HUES6 (cell line): ENCODE data around the gene CSAG3.
"Not testable (repeated sequence)": the region's sequence is repeated elsewhere in the genome, so short reads cannot be mapped to it uniquely, and the experiment has no call there.

Experiments used
- H3K27ac ChIP-seq: 2 replicates; pipeline ENCODE4 v1.7.0; 2013; ENCODE audit warnings: low read depth, mild to moderate bottlenecking, low read length, inconsistent platforms
- H3K27me3 ChIP-seq: 2 replicates; pipeline ENCODE4 v1.6.1; 2013; ENCODE audit warnings: low read length; ENCODE audit not compliant: control insufficient read depth, insufficient read depth
- H3K36me3 ChIP-seq: 2 replicates; pipeline ENCODE4 v1.6.1; 2013; ENCODE audit warnings: low read length; ENCODE audit not compliant: control insufficient read depth, insufficient read depth
- H3K4me1 ChIP-seq: 2 replicates; pipeline ENCODE4 v1.6.1; 2013; ENCODE audit warnings: low read length; ENCODE audit not compliant: control insufficient read depth, insufficient read depth
- H3K4me3 ChIP-seq: 2 replicates; pipeline ENCODE4 v1.5.1; 2013; ENCODE audit warnings: low read depth, low read length
- H3K9ac ChIP-seq: one replicate; pipeline ENCODE4 v1.6.1; 2013; ENCODE audit warnings: mild to moderate bottlenecking, low read length
- H3K9me3 ChIP-seq: 2 replicates; pipeline ENCODE4 v1.6.1; 2013; ENCODE audit warnings: low read depth, low read length; ENCODE audit not compliant: control insufficient read depth, insufficient read depth

Gene CSAG3

GRCh38 chrX:152753686-152754650 is 5.0 kb upstream of the CSAG3 start, which contains the start of gene MAGEA2:
Gene MAGEA2, minus strand, starts transcription at chrX:152753842. Its CDS starts 2,479 bp downstream, at chrX:152751363.
- not testable (repeated sequence) for H3K36me3 ChIP-seq, H3K27ac ChIP-seq, H3K4me1 ChIP-seq, H3K27me3 ChIP-seq, H3K4me3 ChIP-seq, H3K9me3 ChIP-seq, H3K9ac ChIP-seq

GRCh38 chrX:152754871-152755270 is 4.1 kb upstream of the CSAG3 start:
- not testable (repeated sequence) for H3K9me3 ChIP-seq, H3K36me3 ChIP-seq, H3K27ac ChIP-seq, H3K27me3 ChIP-seq, H3K4me3 ChIP-seq, H3K4me1 ChIP-seq, H3K9ac ChIP-seq

- H3K9me3 ChIP-seq, H3K27me3 ChIP-seq, H3K4me3 ChIP-seq, H3K27ac ChIP-seq, H3K4me1 ChIP-seq, H3K36me3 ChIP-seq, H3K9ac ChIP-seq: not testable (repeated sequence)
These were observed 526 bp downstream of the CSAG3 start for GRCh38 chrX:152759544-152759943.

GRCh38 chrX:152761582-152761981 is 2.6 kb downstream of the CSAG3 start:
- H3K27me3 ChIP-seq, H3K27ac ChIP-seq, H3K4me3 ChIP-seq, H3K36me3 ChIP-seq, H3K4me1 ChIP-seq, H3K9ac ChIP-seq, H3K9me3 ChIP-seq: not testable (repeated sequence)

GRCh38 chrX:152766562-152766961 is 7.5 kb downstream of the CSAG3 start:
- not testable (repeated sequence) for H3K4me1 ChIP-seq, H3K9ac ChIP-seq, H3K27me3 ChIP-seq

GRCh38 chrX:152769549-152770289 is 10.7 kb downstream of the CSAG3 start, which contains the start of gene MAGEA6:
Gene MAGEA6, minus strand, starts transcription at chrX:152769689. Its CDS starts 2,039 bp downstream, at chrX:152767650.
- H3K9me3 ChIP-seq, H3K9ac ChIP-seq: not testable (repeated sequence)

More at GRCh38 chrX:152766562-152766961, 7.5 kb downstream of the CSAG3 start:
- H3K4me3 ChIP-seq, H3K9me3 ChIP-seq, H3K36me3 ChIP-seq, H3K27ac ChIP-seq: not testable (repeated sequence)

GRCh38 chrX:152787062-152787461 is 28.0 kb downstream of the CSAG3 start:
- not testable (repeated sequence) for H3K4me1 ChIP-seq, H3K9ac ChIP-seq, H3K4me3 ChIP-seq, H3K27ac ChIP-seq, H3K36me3 ChIP-seq, H3K9me3 ChIP-seq, H3K27me3 ChIP-seq

More at GRCh38 chrX:152769549-152770289, 10.7 kb downstream of the CSAG3 start, which contains the start of gene MAGEA6:
- H3K4me3 ChIP-seq, H3K27me3 ChIP-seq, H3K4me1 ChIP-seq, H3K36me3 ChIP-seq, H3K27ac ChIP-seq: not testable (repeated sequence)

- no peaks in the 10 kb centered on the region for H3K36me3 ChIP-seq
- peaks cover 6% of the 10 kb centered on the region; the same call in 1 of the 2 replicates for H3K9me3 ChIP-seq
- no peak overlapping the region for H3K4me3 ChIP-seq
- H3K9ac ChIP-seq: no peak overlapping the region
- no peaks in the 10 kb centered on the region for H3K27me3 ChIP-seq
- H3K27ac ChIP-seq: no peak overlapping the region
- no peaks in the 10 kb centered on the region for H3K4me1 ChIP-seq
These were observed 39.9 kb downstream of the CSAG3 start for GRCh38 chrX:152798945-152799344.

GRCh38 chrX:152806035-152806434 is 47.0 kb downstream of the CSAG3 start:
- Histone ChIP-seq H3K4me3 (no peak overlapping the region), H3K36me3 (no peaks in the 10 kb centered on the region), H3K27me3 (peaks cover 3% of the 10 kb centered on the region; the same call in 1 of the 2 replicates), H3K4me1 (no peaks in the 10 kb centered on the region), H3K9ac (no peak overlapping the region), H3K9me3 (peaks cover 6% of the 10 kb centered on the region; the same call in 1 of the 2 replicates), H3K27ac (no peak overlapping the region)
